H9 (cell line): ENCODE measurements around the gene RET. TPM values are rescaled to one million over a fixed set of nuclear protein-coding genes. Genes with fewer than 3 reads are reported as not detected.

Experiments used
- DNase-seq: peaks from one replicate; pipeline ENCODE4 v3.0.0-alpha.2; 2017
- H2AFZ ChIP-seq: one replicate; pipeline ENCODE4 v1.6.1; 2013; ENCODE audit warnings: mild to moderate bottlenecking, low read length, control low read depth, moderate library complexity
- H2AK5ac ChIP-seq: 2 replicates; pipeline ENCODE4 v1.6.1; 2013; ENCODE audit warnings: low read length, control low read depth, mixed read lengths; ENCODE audit not compliant: insufficient read length
- H2BK120ac ChIP-seq: one replicate; pipeline ENCODE4 v1.6.1; 2013; ENCODE audit warnings: low read depth, mild to moderate bottlenecking, low read length, control low read depth, inconsistent platforms; ENCODE audit not compliant: poor library complexity, severe bottlenecking
- H2BK12ac ChIP-seq: 2 replicates; pipeline ENCODE4 v1.6.1; 2013; ENCODE audit warnings: low read length, control low read depth, mixed read lengths, low read depth; ENCODE audit not compliant: insufficient read length
- H2BK15ac ChIP-seq: 2 replicates; pipeline ENCODE4 v1.6.1; 2013; ENCODE audit warnings: low read depth, low read length, control low read depth
- H2BK20ac ChIP-seq: one replicate; pipeline ENCODE4 v1.6.1; 2013; ENCODE audit warnings: low read depth, mild to moderate bottlenecking, low read length, control low read depth, inconsistent platforms; ENCODE audit not compliant: poor library complexity, severe bottlenecking
- H2BK5ac ChIP-seq: 2 replicates; pipeline ENCODE4 v1.6.1; 2013; ENCODE audit warnings: low read length, control low read depth, mixed read lengths; ENCODE audit not compliant: insufficient read length
- H3K14ac ChIP-seq: 2 replicates; pipeline ENCODE4 v1.6.1; 2013; ENCODE audit warnings: low read length, control low read depth; ENCODE audit not compliant: insufficient read depth
- H3K18ac ChIP-seq: 2 replicates; pipeline ENCODE4 v1.6.1; 2013; ENCODE audit warnings: low read depth, mild to moderate bottlenecking, mixed read lengths, low read length, control low read depth; ENCODE audit not compliant: insufficient read length
- H3K23ac ChIP-seq: 2 replicates; pipeline ENCODE4 v1.6.1; 2013; ENCODE audit warnings: low read length, control low read depth, mixed read lengths, low read depth; ENCODE audit not compliant: insufficient read length
- H3K23me2 ChIP-seq: 2 replicates; pipeline ENCODE4 v1.6.1; 2013; ENCODE audit warnings: low read depth, mild to moderate bottlenecking, mixed read lengths, low read length, control low read depth; ENCODE audit not compliant: insufficient read length, poor library complexity, severe bottlenecking
- H3K27ac ChIP-seq: 2 replicates; pipeline ENCODE4 v1.5.1; 2013; ENCODE audit warnings: low read length, control low read depth, mixed read lengths, low read depth; ENCODE audit not compliant: insufficient read length
- H3K27me3 ChIP-seq: 2 replicates; pipeline ENCODE4 v1.6.1; 2013; ENCODE audit warnings: low read length, control low read depth, inconsistent platforms; ENCODE audit not compliant: insufficient read depth
- H3K4ac ChIP-seq: 2 replicates; pipeline ENCODE4 v1.6.1; 2013; ENCODE audit warnings: low read depth, mild to moderate bottlenecking, control low read depth, inconsistent platforms, low read length, moderate library complexity
- H3K4me1 ChIP-seq: 2 replicates; pipeline ENCODE4 v1.6.1; 2013; ENCODE audit warnings: low read length, control low read depth, inconsistent platforms; ENCODE audit not compliant: insufficient read depth
- H3K4me2 ChIP-seq: 2 replicates; pipeline ENCODE4 v1.6.1; 2013; ENCODE audit warnings: low read length, control low read depth, mixed read lengths; ENCODE audit not compliant: insufficient read length, insufficient read depth
- H3K56ac ChIP-seq: 2 replicates; pipeline ENCODE4 v1.6.1; 2013; ENCODE audit warnings: low read depth, mild to moderate bottlenecking, mixed read lengths, low read length, control low read depth; ENCODE audit not compliant: insufficient read length
- H3K79me1 ChIP-seq: 2 replicates; pipeline ENCODE4 v1.6.1; 2013; ENCODE audit warnings: low read depth, mild to moderate bottlenecking, moderate library complexity, low read length, control low read depth, inconsistent platforms; ENCODE audit not compliant: insufficient read depth, poor library complexity, severe bottlenecking
- H3K79me2 ChIP-seq: 2 replicates; pipeline ENCODE4 v1.6.1; 2013; ENCODE audit warnings: low read length, control low read depth, inconsistent platforms; ENCODE audit not compliant: insufficient read depth
- H3K9ac ChIP-seq: 2 replicates; pipeline ENCODE4 v1.6.1; 2013; ENCODE audit warnings: low read length, control low read depth, mixed read lengths; ENCODE audit not compliant: insufficient read length; ENCODE audit errors: extremely low read depth
- H3K9me3 ChIP-seq: one replicate; pipeline ENCODE4 v1.6.1; 2013; ENCODE audit warnings: low read depth, low read length, inconsistent platforms; ENCODE audit not compliant: control insufficient read depth
- H3T11ph ChIP-seq: one replicate; pipeline ENCODE4 v1.6.1; 2013; ENCODE audit warnings: mild to moderate bottlenecking, low read length, control low read depth, inconsistent platforms
- H4K20me1 ChIP-seq: one replicate; pipeline ENCODE4 v1.6.1; 2013; ENCODE audit not compliant: control insufficient read depth, insufficient read length, insufficient read depth
- H4K5ac ChIP-seq: 2 replicates; pipeline ENCODE4 v1.6.1; 2013; ENCODE audit warnings: low read depth, mild to moderate bottlenecking, mixed read lengths, low read length, control low read depth; ENCODE audit not compliant: insufficient read length
- H4K8ac ChIP-seq: replicated peaks from 2 replicates; pipeline ENCODE4 v1.6.1; 2013; ENCODE audit warnings: low read length, control low read depth, mixed read lengths, low read depth; ENCODE audit not compliant: insufficient read length
- H4K91ac ChIP-seq: 2 replicates; pipeline ENCODE4 v1.6.1; 2013; ENCODE audit warnings: low read depth, mild to moderate bottlenecking, moderate library complexity, mixed read lengths, low read length, control low read depth; ENCODE audit not compliant: insufficient read length
- H3K27ac Mint-ChIP-seq, 3 experiments: 2 replicates in 2 of 3; 3 replicates in 1 of 3; pipeline ENCODE4 v1.8.0; 2020 to 2021; ENCODE audit warnings: mixed read lengths in 3 of 3, mild to moderate bottlenecking in 1 of 3, moderate library complexity in 1 of 3
- H3K27me3 Mint-ChIP-seq: 2 replicates; pipeline ENCODE4 v1.8.0; 2021; ENCODE audit warnings: low read depth, mild to moderate bottlenecking, moderate library complexity, mixed read lengths
- H3K36me3 Mint-ChIP-seq, 3 experiments: 2 replicates in 2 of 3; 3 replicates in 1 of 3; pipeline ENCODE4 v1.8.0; 2020 to 2021; ENCODE audit warnings: low read depth in 3 of 3, mixed read lengths in 3 of 3; ENCODE audit not compliant: insufficient read depth in 1 of 3
- H3K4me1 Mint-ChIP-seq, 2 experiments: 2 replicates each; pipeline ENCODE4 v1.8.0; 2020; ENCODE audit warnings: mixed read lengths in 2 of 2
- H3K4me3 Mint-ChIP-seq, 2 experiments: 2 replicates in 1 of 2; 3 replicates in 1 of 2; pipeline ENCODE4 v1.8.0; 2020 to 2021; ENCODE audit warnings: mild to moderate bottlenecking in 2 of 2, mixed read lengths in 2 of 2, moderate library complexity in 1 of 2
- H3K9me3 Mint-ChIP-seq, 2 experiments: 2 replicates in 1 of 2; 3 replicates in 1 of 2; pipeline ENCODE4 v1.8.0; 2020; ENCODE audit warnings: mild to moderate bottlenecking in 2 of 2, mixed read lengths in 2 of 2, moderate library complexity in 1 of 2
- WGBS: extraction: QIAGEN DNeasy Blood & Tissue Kit; methylation state at CpG from one replicate; pipeline ENCODE4 v1.1.7; 2013; ENCODE audit warnings: missing lambda C conversion rate, low lambda C conversion rate, mixed read lengths; ENCODE audit not compliant: insufficient read length; ENCODE audit errors: extremely low coverage; 5-methylcytosine and 5-hydroxymethylcytosine counted together
- total RNA-seq: library from RNA; stranded (reverse); gene quantifications from 2 replicates; pipeline ENCODE4 v1.2.1, GENCODE V29; 2021
- TF ChIP-seq, protein P1 (sequence below): fragments of 200-600 bp; sonication (generic); conservative IDR thresholded peaks from 3 replicates; pipeline ENCODE4 v1.8.0; 2021; ENCODE audit warnings: antibody characterized with exemption, mild to moderate bottlenecking

Gene RET
- total RNA-seq, 1 experiment from 2014 or later: 12.2 TPM

DNA sequence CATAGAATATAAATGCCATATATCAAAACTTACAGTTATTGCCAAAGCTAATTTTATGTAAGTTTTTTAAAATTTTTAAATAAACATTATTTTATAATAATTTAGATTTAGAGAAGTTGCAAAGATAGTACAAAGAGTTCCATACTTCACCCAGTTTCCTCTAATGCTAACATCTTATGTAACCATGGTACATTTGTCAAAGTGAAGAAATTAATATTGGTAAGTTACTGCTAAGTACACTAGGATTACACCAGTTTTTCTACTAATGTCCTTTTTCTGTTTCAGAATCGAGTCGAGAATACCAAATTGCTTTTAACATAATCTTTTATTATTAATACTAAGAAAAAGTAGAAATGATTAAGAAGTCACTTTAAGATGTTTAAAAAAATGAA, 90.6 kb downstream of the RET start:
- Histone ChIP-seq H2BK20ac (no peak overlapping the region), H3K27ac (no peak overlapping the region), H4K20me1 (no peaks in the 10 kb centered on the region), H3K4ac (no peak overlapping the region), H3K79me1 (no peaks in the 10 kb centered on the region), H3K79me2 (no peaks in the 10 kb centered on the region; the same call in 1 of the 2 replicates), H3K56ac (no peak overlapping the region), H3K27me3 (no peaks in the 10 kb centered on the region), H3K14ac (no peak overlapping the region), H3K9me3 (no peaks in the 10 kb centered on the region), H3K23ac (no peak overlapping the region), H4K5ac (no peak overlapping the region), H3K23me2 (no peaks in the 10 kb centered on the region), H3T11ph (no peak overlapping the region), H2AFZ (no peak overlapping the region), H2AK5ac (no peak overlapping the region), H2BK15ac (no peak overlapping the region), H2BK120ac (no peak overlapping the region), H3K18ac (no peak overlapping the region), H2BK12ac (no peak overlapping the region), H3K4me2 (no peak overlapping the region), H4K91ac (no peak overlapping the region), H3K4me1 (no peaks in the 10 kb centered on the region), H2BK5ac (no peak overlapping the region), H3K9ac (no peak overlapping the region), H4K8ac (no peak overlapping the region)
- Mint-ChIP-seq H3K4me3 (no peak overlapping the region), H3K9me3 (no peaks in the 10 kb centered on the region), H3K36me3 (no peaks in the 10 kb centered on the region; a peak in 2 of 7 replicates), H3K27me3 (no peaks in the 10 kb centered on the region), H3K4me1 (peaks cover 6 to 9% of the 10 kb centered on the region in 2 experiments; a peak in 2 of 4 replicates), H3K27ac (no peak overlapping the region)
- TF ChIP-seq, protein P1, sequence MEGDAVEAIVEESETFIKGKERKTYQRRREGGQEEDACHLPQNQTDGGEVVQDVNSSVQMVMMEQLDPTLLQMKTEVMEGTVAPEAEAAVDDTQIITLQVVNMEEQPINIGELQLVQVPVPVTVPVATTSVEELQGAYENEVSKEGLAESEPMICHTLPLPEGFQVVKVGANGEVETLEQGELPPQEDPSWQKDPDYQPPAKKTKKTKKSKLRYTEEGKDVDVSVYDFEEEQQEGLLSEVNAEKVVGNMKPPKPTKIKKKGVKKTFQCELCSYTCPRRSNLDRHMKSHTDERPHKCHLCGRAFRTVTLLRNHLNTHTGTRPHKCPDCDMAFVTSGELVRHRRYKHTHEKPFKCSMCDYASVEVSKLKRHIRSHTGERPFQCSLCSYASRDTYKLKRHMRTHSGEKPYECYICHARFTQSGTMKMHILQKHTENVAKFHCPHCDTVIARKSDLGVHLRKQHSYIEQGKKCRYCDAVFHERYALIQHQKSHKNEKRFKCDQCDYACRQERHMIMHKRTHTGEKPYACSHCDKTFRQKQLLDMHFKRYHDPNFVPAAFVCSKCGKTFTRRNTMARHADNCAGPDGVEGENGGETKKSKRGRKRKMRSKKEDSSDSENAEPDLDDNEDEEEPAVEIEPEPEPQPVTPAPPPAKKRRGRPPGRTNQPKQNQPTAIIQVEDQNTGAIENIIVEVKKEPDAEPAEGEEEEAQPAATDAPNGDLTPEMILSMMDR: no peak
- no CpG with 5 or more reads among the region's 2 CpGs for WGBS
- DNase-seq: no peak
